ENCODE data around the gene INSC.
A peak's percentile ranks its signal among the peaks of the same experiment; 100 is the strongest.

The INSC gene

GRCh38 chr11:15185021-15185420, 70.3 kb downstream of the INSC start:
- no peak for DNase-seq (ENCODE audit: low spot score)

GRCh38 chr11:15186146-15186545, 71.4 kb downstream of the INSC start:
- no peak for DNase-seq (ENCODE audit: low spot score)

GRCh38 chr11:15189189-15189588, 74.5 kb downstream of the INSC start:
- DNase-seq (ENCODE audit: low spot score): no peak

GRCh38 chr11:15189641-15190365, 75.1 kb downstream of the INSC start:
- no peak for DNase-seq (ENCODE audit: low spot score)

- DNase-seq (ENCODE audit: low spot score): no peak
These were observed 75.9 kb downstream of the INSC start for GRCh38 chr11:15190611-15191010.

GRCh38 chr11:15192005-15192556, 77.4 kb downstream of the INSC start:
- DNase-seq (ENCODE audit: low spot score): no peak

GRCh38 chr11:15194671-15195415, 80.1 kb downstream of the INSC start:
- no peak for DNase-seq (ENCODE audit: low spot score)

GRCh38 chr11:15195454-15196200, 80.9 kb downstream of the INSC start:
- DNase-seq (ENCODE audit: low spot score): no peak

- no peak for DNase-seq (ENCODE audit: low spot score)
These were observed 82.0 kb downstream of the INSC start for GRCh38 chr11:15196704-15197103.

GRCh38 chr11:15197696-15198095, 83.0 kb downstream of the INSC start:
- DNase-seq (ENCODE audit: low spot score): no peak

- DNase-seq (ENCODE audit: low spot score): no peak
These were observed 83.6 kb downstream of the INSC start for GRCh38 chr11:15198284-15198683.

GRCh38 chr11:15199693-15200092, 85.0 kb downstream of the INSC start:
- DNase-seq (ENCODE audit: low spot score): no peak

GRCh38 chr11:15200696-15201095, 86.0 kb downstream of the INSC start:
- no peak for DNase-seq (ENCODE audit: low spot score)

GRCh38 chr11:15201586-15201985, 86.9 kb downstream of the INSC start:
- DNase-seq (ENCODE audit: low spot score): no peak

GRCh38 chr11:15202626-15203025, 87.9 kb downstream of the INSC start:
- DNase-seq (ENCODE audit: low spot score): no peak

- DNase-seq (ENCODE audit: low spot score): no peak
These were observed 90.0 kb downstream of the INSC start for GRCh38 chr11:15204711-15205110.

- no peak for DNase-seq (ENCODE audit: low spot score)
These were observed 92.1 kb downstream of the INSC start for GRCh38 chr11:15206791-15207190.

- DNase-seq (ENCODE audit: low spot score): peak; percentile 94
These were observed 93.9 kb downstream of the INSC start for GRCh38 chr11:15208378-15209222.

- DNase-seq (ENCODE audit: low spot score): no peak
These were observed 98.2 kb downstream of the INSC start for GRCh38 chr11:15212876-15213275.

GRCh38 chr11:15213471-15214231, 98.9 kb downstream of the INSC start:
- no peak for DNase-seq (ENCODE audit: low spot score)

- no peak for DNase-seq (ENCODE audit: low spot score)
These were observed 100.3 kb downstream of the INSC start for GRCh38 chr11:15215005-15215404.
